ENCODE measurements around the gene NVL.

Gene NVL

DNA sequence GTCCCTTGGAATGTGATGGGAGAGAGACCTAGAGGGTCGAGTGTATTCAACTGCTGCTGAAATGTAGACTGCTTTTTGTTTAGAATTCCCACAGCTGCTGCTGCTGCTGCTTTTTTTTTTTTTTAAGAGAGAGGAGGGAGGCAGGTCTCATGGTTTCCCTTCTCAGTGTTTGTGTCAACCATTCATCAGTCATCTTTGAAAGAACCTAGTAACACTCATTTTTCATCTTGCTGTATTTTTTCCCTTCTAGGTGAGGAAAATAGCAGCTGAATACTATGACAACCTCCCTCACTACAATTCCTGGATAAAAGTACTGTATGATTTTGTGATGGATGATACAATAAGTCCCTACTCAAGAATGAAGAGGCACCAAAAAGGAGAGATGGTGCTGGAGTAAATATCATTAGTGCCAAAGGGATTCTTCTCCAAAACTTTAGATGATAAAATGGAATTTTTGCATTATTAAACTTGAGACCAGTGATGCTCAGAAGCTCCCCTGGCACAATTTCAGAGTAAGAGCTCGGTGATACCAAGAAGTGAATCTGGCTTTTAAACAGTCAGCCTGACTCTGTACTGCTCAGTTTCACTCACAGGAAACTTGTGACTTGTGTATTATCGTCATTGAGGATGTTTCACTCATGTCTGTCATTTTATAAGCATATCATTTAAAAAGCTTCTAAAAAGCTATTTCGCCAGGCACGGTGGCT, 137.7 kb downstream of the NVL start:
- no peak for DNase-seq

DNA sequence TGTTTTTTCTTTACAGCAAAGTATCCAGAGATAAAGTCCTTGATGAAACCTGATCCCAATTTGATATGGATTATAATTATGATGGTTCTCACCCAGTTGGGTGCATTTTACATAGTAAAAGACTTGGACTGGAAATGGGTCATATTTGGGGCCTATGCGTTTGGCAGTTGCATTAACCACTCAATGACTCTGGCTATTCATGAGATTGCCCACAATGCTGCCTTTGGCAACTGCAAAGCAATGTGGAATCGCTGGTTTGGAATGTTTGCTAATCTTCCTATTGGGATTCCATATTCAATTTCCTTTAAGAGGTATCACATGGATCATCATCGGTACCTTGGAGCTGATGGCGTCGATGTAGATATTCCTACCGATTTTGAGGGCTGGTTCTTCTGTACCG, 140.4 kb downstream of the NVL start:
- DNase-seq, result no peak

DNA sequence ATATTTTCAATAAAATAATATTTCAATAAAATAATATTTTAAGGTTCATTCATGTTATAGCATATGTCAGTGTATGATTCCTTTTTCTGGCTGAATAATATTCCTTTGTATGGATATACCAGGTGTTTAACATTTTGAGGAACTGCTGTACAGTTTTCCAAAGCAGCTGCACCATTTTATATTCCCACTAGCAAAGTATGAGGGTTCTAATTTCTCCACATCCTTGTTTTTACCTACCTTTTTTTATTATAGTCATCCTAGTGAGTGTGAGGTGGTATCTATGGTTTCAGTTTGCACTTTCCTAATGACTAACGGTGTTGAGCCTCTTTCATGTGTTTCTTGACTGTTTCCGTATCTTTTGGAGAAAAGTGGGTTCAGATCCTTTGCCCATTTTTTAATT, 141.7 kb downstream of the NVL start:
- no peak for DNase-seq

DNA sequence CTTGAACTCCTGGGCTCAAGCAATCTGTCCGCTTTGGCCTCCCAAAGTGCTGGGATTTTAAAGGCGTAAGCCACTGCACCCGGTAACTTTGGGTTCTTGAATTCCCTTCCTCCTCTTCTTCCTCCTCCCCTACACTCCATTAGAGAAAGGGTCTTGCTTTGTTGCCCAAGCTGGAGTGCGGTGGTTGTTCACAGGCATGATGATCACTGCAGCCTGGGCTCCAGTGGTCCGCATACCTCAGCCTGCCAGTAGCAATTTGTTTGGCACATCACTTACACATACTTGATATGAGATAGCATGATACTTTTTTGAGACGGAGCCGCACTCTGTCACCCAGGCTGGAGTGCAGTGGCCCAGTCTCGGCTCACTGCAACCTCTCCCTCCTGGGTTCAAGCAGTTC, 144.8 kb downstream of the NVL start:
- no peak for DNase-seq

DNA sequence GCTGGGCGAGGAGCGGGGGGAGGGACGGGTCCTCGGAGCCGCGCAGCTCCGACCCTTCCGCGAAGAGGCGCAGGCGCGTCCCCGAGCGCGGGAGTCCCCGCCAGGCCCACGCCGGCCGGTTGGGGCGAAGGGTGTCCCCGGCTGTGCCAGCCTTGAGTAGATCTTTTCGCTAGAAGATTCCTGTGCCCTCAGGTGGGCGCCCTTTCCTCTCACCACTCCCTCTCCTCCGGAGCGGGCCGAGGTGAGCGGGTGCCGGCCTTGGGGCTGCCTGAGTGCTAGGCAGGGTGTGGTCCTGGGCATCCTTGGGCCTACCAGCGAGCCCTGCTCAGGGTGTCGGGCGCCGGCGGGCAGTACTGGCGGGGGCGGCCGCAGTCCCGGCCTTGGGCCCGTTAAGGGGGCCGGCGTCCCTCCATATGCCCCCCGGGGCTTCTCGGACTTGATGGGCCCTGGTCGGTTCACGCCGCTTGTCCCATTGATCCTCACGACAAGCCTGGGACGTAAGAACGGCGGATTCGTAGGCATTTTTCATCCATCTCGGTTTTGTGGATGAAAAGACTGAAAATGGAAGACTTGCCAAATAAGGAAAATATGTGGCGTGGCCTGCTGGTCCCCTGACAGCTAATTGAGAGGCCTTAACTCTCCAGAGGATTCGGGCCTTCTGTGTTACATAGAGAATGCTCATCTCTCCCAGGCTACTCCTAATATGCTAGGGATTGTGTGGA, 146.2 kb downstream of the NVL start:
- DNase-seq, result peak; percentile 49

DNA sequence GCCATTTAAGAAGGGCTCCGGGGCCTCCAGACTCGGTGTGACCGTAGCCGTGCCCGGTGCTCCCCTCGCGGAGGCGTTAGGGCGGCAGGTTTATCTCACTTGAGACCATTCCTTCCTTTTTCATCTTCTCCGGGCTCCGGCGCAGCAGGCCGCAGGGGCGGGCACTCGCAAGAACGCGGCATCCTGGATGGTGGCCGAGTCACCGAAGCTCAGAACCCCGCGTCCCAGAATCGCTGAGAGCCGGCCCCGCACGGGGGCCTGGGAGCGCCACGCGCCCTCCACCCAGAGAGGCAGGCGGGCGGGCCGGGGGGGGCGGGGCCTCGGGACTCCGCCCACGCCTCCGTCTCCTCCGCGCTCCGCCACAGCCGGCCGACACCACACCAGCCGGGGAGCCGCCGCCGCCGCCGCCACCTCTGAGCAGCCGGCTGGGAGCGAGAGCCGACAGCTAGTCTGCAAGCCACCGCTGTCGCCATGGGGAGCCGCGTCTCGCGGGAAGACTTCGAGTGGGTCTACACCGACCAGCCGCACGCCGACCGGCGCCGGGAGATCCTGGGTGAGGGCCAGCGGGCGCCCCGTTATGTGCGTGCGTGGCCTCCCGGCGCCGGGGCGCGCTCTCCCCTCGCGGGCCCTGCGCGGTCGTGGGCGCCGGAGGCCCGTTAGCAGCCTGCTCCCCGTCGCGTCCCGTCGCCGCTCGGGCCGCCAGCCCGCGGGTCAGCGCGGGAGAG, 146.9 kb downstream of the NVL start, which contains the start of gene DEGS1:
Gene DEGS1, plus strand, starts transcription at position 375 of the 725 bp plus-strand sequence. Its CDS starts 97 bp downstream, at position 472.
- DNase-seq, result peak; percentile 82

DNA sequence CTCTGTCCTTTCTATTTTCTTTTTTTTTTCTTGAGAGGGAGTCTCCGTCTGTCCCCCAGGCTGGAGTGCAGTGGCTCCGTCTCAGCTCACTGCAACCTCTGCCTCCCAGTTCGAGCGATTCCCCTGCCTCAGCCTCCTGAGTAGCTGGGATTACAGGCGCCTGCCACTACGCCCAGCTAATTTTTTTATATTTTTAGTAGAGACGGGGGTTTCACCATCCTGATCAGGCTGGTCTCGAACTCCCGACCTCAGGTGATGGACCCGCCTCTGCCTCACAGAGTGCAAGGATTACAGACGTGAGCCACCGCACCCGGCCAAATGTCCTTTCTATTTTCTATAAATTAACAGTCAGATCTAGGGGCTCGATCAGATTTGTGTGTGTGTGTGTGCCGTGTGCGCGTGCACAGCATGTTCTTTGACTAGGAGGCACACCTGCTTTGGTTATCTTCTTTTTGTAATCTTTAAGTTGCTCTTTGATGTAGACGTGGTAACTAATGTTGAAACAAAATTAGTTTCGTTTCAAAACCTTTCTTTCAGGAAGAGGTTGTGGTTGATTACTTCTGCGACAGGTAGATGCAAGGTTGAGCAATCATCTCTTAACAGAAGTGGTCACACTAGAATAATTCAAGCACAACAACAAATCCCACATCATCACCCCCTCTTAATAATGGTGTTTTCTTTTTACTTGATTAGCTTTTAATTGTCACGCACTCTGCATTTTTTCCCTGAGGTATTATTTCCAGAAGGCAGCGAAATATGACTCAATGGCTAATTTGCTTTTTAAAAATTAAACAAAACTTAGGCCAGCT, 147.7 kb downstream of the NVL start:
- peak; percentile 48 for DNase-seq

DNA sequence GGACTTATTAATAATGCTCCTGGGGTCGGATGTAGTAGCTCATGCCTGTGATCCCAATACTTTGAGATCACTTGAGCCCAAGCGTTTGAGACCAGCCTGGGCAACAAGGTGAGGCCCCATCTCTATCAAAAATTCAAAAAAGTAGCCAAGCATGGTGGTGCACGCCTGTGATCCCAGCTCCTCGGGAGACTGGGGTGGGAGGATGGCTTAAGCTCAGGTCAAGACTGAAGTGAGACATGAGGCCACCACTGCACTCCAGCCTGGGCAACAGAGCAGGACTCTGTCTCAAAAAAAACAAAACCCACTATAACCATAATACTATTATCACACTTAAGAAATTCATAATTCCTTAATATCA, 148.5 kb downstream of the NVL start:
- DNase-seq, result no peak

DNA sequence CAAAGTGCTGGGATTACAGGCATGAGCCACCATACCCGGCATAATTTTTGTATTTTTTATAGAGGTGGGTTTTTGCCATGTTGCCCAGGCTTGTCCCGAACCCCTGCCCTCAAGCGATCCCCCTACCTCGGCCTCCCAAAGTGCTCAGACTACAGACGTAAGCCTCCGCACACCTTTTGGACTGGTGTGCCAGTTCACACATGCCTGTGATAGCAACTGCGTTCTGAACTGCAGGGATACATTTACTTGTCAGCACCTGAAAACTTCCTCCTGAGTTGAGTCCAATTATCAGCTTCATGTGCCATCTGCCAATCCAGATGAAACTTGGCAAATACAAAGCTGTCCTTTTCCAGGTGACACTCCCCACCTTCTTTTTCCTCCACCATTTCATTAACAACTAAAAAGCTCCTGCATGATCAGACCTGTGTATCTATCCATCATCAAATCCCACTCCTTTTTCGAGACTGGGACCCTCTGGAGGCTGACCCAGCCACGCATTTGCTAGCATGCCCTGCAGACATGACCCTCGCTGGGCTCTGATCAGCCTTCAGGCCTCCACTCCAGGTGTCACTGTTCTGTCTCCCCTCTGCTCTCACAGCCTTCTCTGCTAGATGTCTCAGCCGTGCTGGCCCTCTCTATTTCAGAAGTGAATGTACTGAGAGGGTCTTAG, 149.1 kb downstream of the NVL start:
- DNase-seq, result no peak

DNA sequence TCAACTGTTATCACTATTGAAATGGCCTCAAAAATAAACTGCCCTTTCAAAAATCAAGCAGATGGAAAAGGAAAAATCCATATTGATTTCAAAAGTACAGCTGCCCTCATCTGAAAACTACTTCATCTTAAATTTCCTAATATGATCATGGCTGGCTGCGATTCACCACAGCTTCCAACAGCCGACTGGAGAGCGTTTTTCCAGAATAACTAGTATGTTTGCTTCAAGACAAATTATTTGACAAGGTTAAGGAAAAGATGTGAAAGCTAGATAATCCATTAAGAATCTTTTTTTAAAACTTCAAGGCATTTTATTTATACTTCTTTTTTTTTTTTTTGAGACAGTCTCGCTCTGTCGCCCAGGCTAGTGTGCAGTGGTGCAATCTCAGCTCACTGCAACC, 151.1 kb downstream of the NVL start:
- no peak for DNase-seq

DNA sequence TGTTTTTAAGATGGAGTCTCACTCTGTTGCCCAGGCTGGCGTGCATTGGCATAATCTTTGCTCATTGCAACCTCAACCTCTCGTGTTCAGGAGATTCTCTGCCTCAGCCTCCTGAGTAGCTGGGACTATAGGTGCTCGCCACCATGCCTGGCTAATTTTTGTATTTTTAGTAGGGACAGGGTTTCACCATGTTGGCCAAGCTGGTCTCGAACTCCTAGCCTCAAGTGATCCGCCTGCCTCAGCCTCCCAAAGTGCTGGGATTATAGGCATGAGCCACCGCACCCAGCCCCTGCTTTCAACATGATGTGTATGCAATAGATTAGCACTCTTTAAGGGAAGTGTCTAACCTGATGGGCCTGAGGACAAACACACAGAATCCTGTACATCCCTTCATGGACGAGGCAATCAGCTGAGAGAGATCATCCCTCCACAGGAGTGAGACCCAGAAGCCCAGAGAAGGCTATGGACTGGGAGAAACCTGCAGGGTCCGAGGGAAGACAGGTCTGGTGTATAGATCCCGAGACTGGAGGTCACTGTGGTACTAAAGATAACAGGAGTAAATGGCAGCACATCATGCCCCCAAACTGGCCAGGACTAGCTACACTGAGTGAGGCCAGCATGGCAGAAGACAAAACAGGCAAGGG, 152.5 kb downstream of the NVL start:
- no peak for DNase-seq

Measured in activated CD4-positive, alpha-beta T cell treated with anti-CD3 and anti-CD28 coated beads, Interleukin-2, amount 50 U/mL, for 1 hour (primary cell).